Uterus (tissue), 2 donors: ENCODE results near the gene CBR1.

Source experiments
- POLR2A ChIP-seq, 2 donors: fragments of 450-650 bp; IDR thresholded peaks; one replicate each; pipeline ENCODE4 v1.6.1; 2016; ENCODE audit warnings: antibody characterized with exemption in 2 of 2, mild to moderate bottlenecking in 1 of 2, moderate library complexity in 1 of 2
- TF ChIP-seq, protein P1 (sequence below), 4 experiments: fragments of 200-600 bp in 2 of 4; fragments of 450-650 bp in 2 of 4; sonication (generic) in 2 of 4; IDR thresholded peaks; one replicate each; pipeline ENCODE4 v1.5.1; 2016 to 2019; ENCODE audit warnings: antibody characterized with exemption in 4 of 4, mild to moderate bottlenecking in 2 of 4, moderate library complexity in 1 of 4

DNA sequence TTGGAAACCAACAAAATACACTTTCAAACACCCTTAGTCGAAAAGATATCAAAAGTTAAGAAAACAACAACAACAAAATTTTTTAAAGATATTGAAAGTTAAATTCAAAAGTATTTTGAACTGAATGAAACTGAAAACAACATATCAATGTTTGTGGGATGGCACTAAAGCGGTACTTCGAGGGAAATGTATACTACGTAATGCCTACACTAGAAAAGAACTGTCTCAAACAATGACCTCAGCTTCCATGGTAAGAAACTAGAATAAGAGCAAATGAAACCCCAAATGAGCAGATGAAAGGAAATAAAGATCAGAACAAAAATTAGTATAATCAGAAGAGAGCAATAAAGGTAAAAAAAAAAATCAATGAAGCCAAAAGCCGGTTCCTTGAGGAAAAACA, 6.1 kb downstream of the CBR1 start:
- no peak for TF ChIP-seq POLR2A (IDR thresholded peaks at IDR 0.05)
- TF ChIP-seq, protein P1, sequence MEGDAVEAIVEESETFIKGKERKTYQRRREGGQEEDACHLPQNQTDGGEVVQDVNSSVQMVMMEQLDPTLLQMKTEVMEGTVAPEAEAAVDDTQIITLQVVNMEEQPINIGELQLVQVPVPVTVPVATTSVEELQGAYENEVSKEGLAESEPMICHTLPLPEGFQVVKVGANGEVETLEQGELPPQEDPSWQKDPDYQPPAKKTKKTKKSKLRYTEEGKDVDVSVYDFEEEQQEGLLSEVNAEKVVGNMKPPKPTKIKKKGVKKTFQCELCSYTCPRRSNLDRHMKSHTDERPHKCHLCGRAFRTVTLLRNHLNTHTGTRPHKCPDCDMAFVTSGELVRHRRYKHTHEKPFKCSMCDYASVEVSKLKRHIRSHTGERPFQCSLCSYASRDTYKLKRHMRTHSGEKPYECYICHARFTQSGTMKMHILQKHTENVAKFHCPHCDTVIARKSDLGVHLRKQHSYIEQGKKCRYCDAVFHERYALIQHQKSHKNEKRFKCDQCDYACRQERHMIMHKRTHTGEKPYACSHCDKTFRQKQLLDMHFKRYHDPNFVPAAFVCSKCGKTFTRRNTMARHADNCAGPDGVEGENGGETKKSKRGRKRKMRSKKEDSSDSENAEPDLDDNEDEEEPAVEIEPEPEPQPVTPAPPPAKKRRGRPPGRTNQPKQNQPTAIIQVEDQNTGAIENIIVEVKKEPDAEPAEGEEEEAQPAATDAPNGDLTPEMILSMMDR (IDR thresholded peaks at IDR 0.05), result no peak
